Right ventricle myocardium superior (tissue), 1 donor: ENCODE data around the gene BCL2L1. TPM values are rescaled to one million over a fixed set of nuclear protein-coding genes. Genes with fewer than 3 reads are reported as not detected.
"Not testable (repeated sequence)": the region's sequence is repeated elsewhere in the genome, so short reads cannot be mapped to it uniquely, and the experiment has no call there.

Experiments used
- ATAC-seq: fragments of 200-7000 bp; cut with Tn5 transposase; one replicate; pipeline ENCODE4 v1.9.1; 2020; ENCODE audit warnings: mild to moderate bottlenecking; ENCODE audit not compliant: poor library complexity
- DNase-seq: peaks from one replicate; pipeline ENCODE4 v3.0.0-alpha.2; 2020
- intact Hi-C: fragments of 100-400 bp; cut with DNase I; formaldehyde crosslinking; loops from one replicate; pipeline ENCODE4 v1.11.2; 2022
- long read RNA-seq: library from polyadenylated mRNA; unstranded; transcript quantifications from one replicate; pipeline ENCODE4 v2.0.0, GENCODE V29; 2021
- total RNA-seq: library from RNA; stranded (reverse); fragmentation: NEBNext Ultra II Directional; extraction: Animal tissue kit (Norgen Biotek cat#: 25700); gene quantifications from one replicate; pipeline ENCODE4 v1.2.1, GENCODE V29; 2021
- donor health status: DM: no; HTN: yes; CAD: no; lungs with severe emphysema.

The BCL2L1 gene
- 48.7 TPM for total RNA-seq
- long read RNA-seq, transcript BCL2L1-201 (3 exons, 2,610 nt), result major isoform, 37 of 94 reads
- long read RNA-seq, partial matches to known transcripts, result 0 of 94 reads
- long read RNA-seq, other reads (novel, unspliced or antisense), result 52 of 94 reads

DNA sequence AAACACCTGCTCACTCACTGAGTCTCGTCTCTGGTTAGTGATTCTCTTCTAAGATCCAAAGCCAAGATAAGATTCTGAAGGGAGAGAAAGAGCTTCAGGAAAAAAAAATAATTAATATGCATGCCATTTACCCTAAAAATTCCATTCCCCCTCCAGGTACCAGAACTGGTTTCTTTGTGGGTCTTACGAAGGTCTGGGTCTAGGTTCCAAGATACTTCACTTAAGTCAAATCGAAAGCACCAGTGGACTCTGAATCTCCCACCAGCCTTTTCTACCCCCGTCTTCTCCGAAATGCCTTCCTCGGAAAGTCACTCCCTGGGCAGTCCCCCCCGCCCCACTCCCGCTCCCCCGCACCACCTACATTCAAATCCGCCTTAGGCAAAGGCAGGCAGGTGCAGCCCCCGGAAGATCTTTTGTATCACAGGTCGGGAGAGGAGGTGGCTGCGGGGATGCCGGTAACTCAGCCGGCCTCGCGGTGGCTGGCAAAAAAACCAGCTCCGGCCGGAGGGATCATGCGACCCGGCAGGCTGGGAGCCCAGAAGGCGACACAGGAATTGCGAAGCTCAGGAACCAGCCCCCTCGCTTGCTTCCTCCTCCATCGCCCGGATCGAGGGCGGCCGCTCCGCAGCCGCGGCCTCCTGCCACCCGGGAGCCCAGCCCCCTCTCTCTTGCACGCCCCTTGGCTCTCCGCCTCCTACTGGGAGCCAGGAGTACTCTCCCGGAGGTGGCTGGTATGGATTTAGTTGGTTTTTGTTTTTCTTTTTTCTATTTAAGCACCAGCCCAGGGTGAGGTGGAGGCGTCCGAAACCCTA, at the start of gene BCL2L1:
TSS of gene BCL2L1 (minus strand) at position 612 of the 812 bp plus-strand sequence. CDS start 650 bp downstream, outside the sequence.
- ATAC-seq, result peak; percentile 86
- DNase-seq, result peak; percentile 92
- intact Hi-C loops, result loop anchor here (2.0 to 5.0 kb wide), 2 partner anchors 62 to 150 kb away; no protein-coding TSS in a partner anchor

DNA sequence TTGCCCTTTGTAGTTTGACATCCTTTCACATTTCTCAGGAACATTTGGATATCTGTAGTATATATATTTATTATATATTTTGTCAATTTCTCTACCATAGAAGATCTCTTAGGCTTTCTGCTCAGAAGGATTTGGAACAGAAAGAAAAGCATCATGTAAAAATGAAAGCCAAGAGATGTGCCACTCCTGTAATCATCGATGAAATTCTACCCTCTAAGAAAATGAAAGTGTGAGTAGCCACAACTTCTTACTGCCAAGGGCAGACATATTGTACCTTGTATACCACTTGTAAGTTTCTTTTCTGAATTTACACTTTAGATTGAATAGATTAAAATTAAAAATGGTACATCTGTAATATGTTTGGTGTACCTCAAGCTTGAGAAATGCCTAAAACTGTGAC, 47.6 kb upstream of the BCL2L1 start:
- ATAC-seq (no peak), DNase-seq (no peak)
- intact Hi-C loops, result no loop called here

DNA sequence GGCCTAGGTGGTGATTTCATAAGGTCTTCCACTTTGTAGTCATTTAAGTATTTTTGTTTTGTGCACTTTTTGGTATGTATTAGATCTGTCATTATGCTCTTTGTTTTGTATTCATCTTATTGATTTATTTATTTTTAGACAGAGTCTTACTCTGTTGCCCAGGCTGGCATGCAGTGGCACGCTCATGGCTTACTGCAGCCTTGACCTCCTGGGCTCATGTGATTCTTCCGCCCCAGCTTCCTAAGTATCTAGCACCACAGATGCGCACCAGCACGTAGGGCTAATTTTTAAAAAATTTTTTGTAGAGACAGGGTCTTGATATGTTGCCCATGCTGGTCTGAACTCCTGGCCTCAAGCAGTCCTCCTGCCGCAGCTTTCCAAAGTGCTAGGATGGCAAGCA, 47.0 kb upstream of the BCL2L1 start:
- intact Hi-C loops, result no loop called here

DNA sequence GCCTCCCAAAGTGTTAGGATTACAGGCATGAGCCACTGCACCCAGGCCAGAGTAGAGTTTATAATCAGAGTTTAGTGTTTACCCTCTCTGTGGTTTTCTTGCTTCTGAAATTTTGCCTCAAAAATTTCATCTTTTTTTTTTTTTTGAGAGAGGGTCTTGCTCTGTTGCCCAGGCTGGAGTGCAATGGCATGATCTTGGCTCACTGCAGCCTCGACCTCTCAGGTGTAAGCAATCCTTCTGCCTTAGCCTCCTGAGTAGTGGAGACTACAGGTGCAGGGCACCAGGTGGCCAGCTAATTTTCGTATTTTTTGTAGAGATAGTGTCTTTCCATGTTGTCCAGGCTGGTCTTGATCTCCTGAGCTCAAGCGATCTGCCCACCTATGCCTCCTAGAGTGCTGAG, 45.1 kb upstream of the BCL2L1 start:
- intact Hi-C loops, result no loop called here
- DNase-seq (no peak), ATAC-seq (no peak)

More for the DNA sequence above, 47.0 kb upstream of the BCL2L1 start:
- ATAC-seq (no peak), DNase-seq (no peak)

DNA sequence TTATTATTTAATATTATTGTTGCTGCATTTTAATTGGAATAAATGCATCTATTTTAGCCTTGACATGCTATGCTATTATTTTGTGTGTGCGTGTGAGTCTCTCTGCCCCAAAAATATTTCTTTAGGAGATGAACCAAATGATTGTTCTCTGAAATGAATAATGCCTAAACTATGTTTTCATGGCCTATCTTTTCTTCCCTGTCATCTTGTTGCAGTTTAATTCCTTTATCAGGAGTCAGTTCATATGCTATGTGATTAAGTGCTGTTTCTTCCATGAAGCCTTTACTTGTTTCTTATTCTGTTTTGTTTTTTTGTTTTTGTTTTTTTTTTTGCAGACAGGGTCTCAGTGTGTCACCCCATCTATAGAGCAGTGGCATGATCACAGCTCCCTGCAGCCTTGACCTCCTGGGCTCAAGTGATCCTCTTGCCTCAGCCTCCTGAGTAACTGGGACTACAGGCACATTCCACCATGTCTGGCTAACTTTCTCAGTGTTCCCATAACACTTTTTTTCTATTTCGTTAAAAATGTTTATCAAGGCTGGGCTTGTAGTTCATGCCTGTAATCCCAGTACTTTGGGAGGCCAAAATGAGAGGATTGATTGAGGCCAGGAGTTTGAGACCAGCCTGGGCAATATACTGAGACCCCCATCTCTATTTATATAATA, 42.1 kb upstream of the BCL2L1 start:
- DNase-seq (no peak), ATAC-seq (no peak)
- intact Hi-C loops, result no loop called here

DNA sequence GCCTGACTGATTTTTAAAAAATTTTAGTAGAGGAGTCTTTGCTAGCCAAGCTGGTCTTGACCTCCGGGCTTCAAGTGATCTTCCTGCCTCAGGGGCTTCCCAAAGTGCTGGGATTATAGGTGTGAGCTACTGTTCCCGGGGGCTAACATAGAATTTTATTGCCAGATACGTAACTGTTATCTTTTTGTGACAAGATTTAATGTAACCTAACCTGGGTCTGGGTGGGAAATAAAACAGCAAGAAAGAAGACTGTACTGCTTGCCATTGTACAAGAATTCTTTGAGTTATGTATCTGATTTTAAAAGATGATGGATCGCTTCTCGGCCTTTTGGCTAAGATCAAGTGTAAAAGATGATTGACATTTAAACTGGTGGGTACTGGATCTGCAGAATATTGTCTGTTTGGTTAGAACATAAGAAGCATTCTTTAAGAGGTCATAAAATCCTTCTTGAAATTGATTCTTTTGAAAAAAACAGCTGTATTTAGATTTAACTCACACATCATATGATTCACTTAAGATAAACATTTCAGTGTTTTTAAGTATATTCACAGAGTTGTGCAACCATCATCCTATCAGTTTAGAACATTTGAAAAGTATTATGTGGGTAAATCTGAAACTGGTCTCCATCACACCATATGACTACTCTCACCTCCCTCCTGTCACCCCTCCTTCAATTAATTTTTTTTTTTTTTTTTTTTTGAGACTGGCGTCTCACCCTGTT, 38.0 kb upstream of the BCL2L1 start:
- ATAC-seq (no peak), DNase-seq (no peak)
- intact Hi-C loops, result no loop called here

DNA sequence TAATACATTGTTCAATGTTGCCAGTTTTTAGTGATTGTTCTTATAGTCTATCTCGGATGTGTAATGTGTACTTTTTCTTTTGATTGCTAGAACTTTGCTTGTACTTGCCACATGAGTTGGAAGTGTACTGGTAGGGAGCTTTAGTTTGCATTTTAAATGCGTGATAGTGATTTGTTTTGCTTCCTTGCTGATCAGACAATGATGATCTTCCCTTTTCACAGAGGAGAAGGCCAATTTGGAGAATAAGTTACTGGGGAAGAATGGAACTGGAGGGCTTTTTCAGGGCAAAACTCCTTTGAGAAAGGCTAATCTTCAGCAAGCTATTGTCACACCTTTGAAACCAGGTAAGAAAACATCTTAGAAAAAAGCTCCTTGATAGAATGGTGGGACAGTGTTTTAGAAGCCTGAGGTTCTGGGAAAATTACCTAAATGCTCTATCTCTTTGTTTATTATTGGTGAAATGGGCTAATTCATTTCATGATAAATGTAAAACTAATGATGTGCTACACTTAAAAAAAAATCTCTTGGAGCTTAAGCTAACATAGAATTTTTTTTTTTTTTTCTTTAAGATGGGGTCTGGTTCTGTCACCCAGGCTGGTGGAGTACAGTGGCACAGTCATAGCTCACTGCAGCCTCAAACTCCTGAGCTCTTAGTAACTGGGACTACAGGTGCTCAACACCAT, 37.3 kb upstream of the BCL2L1 start:
- no peak for ATAC-seq
- no peak for DNase-seq
- intact Hi-C loops, result no loop called here

DNA sequence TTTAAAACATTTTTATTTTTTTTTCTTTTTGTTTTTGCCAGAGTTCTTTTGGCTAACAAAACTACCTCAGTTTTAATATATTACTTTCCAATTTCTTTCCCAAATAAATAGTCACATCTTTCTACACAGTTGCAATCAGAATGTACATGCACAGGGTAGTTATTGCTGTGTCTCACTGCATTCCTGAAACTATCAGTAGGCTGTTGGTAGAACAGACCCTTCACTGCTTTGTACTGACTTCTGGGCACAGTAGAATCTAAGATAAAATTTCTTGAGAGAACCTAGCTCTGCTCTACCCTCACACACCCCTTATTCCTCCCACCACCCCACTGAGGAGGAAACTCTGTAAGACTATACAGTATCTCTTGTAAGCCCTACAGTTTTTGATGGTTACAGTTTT, 36.3 kb upstream of the BCL2L1 start:
- intact Hi-C loops, result no loop called here
- ATAC-seq, result no peak
- DNase-seq, result no peak

DNA sequence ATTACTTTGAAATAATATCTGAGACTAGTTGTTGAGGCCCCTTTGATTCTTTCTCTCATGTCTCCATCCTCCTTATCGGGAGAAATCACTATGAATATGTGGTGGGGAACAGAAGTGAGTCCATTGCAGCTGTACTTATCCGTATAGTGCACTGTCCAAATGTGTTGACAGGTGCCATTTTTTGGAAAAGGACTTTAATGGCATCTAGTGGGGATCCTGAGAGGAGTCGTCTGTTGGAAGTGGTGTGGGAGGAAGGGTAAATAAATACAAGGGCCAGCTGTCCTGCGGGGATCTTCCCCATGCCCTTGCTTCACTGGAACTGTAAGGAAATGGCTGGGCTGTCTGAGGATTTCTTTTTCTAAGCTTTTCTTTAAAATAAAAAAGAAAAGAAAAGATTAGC, 35.9 kb upstream of the BCL2L1 start:
- ATAC-seq, result no peak
- intact Hi-C loops, result no loop called here
- no peak for DNase-seq

DNA sequence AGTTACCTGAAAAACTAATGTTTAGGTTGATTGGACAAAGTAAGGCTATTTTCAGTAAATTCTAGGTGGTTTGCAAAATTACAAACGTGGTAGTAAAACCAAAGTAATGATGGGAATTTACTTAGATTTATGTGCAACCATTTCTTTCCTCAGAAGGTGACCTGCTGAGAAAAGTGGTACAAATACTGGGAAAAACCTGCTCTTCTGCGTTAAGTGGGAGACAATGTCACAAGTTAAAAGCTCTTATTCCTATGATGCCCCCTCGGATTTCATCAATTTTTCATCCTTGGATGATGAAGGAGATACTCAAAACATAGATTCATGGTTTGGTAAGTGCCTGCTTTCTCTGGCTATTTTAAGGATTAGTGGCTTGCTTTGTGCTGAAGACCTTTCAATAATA, 34.6 kb upstream of the BCL2L1 start:
- intact Hi-C loops, result no loop called here
- ATAC-seq (no peak), DNase-seq (no peak)

DNA sequence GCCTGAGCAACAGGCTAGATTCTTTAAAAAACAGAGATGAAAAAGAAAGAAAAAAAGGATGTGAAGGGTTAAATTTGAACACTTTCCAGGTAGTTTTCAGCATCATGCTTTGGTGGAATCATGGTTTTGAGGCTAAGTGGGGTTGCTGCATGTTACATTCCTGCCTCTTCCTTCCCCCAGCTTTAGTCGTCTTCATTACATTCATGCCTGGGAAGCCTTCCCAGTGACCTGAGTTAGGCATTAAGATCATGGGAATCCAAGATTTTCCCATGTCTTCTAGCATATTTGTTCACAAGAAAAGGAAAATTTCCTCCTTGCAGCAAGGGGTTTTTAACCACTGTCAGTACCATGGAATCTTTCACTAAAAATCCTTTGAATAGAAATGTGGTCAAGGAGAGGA, 28.5 kb upstream of the BCL2L1 start:
- intact Hi-C loops, result no loop called here
- ATAC-seq (no peak), DNase-seq (no peak)

DNA sequence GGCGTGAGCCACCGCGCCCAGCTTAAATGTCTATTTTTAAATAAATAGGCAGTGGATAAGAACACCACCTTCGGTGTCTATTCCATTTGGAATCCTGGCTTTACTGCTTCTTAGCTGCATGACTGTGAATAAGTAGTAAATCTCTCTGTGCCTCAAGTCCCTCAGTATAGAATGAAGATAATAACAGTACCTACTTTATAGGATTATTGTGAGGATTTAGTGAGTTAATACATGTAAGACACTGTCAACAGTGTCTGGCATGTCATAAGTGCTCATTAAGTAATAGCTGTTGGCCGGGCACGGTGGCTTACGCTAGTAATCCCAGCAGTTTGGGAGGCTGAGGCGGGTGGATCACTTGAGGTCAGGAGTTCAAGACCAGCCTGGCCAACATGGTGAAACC, 26.6 kb upstream of the BCL2L1 start:
- intact Hi-C loops, result no loop called here
- ATAC-seq, result no peak
- no peak for DNase-seq

DNA sequence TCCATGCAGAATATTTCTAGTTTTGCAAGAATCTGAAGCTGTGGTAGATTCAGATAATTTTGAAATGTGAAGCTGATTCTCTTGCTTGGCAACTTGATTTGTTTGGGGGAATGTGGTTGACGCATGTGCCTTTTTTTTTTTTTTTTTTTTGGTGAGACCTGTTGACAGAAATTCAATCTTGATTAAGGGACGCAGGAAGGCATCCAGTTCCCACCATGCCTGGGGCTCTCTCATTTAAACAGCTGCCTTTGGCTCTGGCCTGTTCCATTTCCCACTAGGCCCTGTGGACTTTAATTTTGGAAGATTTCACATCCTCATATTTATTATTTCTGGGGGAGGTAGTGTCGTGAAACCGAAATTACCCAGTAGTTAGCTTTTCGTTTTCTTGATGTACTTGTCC, 25.0 kb upstream of the BCL2L1 start:
- no peak for DNase-seq

DNA sequence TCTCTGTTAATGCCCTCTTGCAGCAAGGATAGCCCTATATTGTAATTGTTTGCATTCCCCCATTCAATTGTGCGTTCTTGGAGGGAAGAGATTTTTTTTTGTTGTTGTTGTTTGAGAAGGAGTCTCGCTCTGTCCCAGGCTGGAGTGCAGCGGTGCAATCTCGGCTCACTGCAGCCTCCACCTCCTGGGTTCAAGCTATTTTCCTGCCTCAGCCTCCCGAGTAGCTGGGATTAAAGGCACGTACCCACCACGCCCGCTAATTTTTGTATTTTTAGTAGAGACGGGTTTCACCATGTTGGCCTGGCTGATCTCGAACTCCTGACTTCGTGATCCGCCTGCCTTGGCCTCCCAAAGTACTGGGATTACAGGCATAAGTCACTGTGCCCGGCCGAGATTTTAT, 24.4 kb upstream of the BCL2L1 start:
- ATAC-seq, result not testable (repeated sequence)

More for the DNA sequence above, 25.0 kb upstream of the BCL2L1 start:
- ATAC-seq, result no peak
- intact Hi-C loops, result no loop called here

DNA sequence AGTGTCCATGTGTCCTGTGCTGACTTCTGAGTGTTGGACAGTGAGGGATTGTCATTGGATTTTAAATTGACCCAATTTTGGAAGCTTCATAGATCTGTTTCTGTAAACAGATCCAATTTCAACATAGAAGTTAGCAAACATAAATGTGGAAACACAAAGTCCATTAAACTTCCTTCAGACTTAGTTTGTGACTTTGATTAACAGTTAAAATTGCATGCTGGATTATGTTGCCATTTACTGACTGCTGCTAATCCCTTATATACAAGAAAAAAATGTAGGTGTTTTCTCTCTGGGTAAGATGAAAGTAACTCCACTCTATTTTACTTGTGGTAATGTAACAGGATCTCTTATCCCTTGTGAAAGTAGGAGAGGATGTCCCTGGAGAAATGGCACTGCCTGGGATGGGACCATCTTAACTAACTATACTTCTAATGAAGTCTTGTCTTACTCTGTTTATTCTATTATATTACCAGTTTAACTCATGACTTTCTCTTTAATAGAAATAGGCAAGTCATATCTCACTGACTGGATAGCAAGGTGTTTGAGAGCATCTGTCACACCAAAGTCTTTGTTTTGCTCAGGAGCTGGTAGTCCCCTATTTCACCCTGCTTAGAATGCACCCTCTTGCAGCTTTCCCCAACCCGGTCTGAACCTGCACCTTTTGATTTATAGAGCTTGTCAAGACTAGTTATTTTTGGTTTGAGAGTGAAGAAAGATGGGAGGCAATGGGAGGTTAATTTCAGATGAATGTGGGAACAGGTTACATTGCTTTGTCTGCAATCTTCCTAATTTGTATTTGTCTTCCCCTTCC, 23.6 kb upstream of the BCL2L1 start:
- no peak for ATAC-seq
- DNase-seq, result no peak
- intact Hi-C loops, result no loop called here

More for the DNA sequence above, 24.4 kb upstream of the BCL2L1 start:
- DNase-seq, intact Hi-C loops: not testable (repeated sequence)

DNA sequence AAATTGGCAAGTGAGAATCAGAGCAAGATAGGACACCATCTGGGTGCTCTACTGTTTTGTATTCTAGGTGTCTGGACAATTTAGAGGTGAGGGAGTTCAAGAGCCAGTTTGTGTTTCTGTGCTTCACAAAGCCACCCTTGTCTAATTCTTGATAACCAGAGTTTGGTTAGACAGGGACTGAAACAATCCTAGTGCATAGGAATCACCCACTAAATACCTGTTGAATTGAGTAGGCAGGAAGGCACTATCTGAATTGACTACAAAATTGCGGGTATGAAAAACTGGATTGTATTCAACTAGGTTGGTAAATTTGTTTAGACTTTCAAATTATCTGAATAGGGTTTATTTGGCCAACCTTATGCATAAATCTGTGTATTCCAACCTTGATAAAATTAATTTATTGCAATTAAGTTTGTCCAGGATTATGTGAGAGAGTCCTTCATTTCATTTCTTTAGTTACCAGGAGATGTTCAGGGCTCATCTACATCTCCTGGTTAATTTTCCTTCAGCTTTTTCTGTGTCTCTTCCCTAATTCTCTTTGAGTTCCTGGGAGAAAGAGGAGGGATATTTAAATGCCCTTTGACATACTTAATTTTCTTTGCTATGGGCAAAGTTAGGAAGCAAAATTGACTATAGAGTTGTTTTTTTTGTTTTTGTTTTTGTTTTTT, 18.1 kb upstream of the BCL2L1 start:
- ATAC-seq, result no peak
- DNase-seq, result no peak
- intact Hi-C loops, result no loop called here

DNA sequence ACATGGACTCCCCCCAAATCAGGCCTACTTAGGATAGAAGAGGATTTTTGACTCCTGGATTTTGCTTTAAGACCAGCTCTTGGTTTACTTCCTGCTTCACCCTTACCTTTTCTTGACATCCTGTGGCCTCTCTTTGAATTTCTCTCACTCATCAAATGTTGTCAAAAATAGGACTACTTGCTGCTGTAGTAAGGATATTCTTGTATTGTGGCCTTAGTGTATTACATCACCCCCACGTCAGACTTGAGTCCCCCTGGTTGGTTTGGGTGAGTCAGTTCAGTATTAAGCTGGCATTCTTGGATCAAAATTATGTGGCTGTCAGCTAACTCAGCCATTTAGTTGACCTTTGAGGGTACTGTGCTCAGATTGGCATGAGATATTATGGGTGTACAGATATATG, 17.5 kb upstream of the BCL2L1 start:
- DNase-seq, result no peak
- intact Hi-C loops, result no loop called here
- no peak for ATAC-seq
